ENCODE measurements around the gene FAM181A. TPM values are rescaled to one million over a fixed set of nuclear protein-coding genes. Genes with fewer than 3 reads are reported as not detected.

FAM181A gene
- polyA plus RNA-seq, 1 donor from 2014 or later, result 0.43 TPM

DNA sequence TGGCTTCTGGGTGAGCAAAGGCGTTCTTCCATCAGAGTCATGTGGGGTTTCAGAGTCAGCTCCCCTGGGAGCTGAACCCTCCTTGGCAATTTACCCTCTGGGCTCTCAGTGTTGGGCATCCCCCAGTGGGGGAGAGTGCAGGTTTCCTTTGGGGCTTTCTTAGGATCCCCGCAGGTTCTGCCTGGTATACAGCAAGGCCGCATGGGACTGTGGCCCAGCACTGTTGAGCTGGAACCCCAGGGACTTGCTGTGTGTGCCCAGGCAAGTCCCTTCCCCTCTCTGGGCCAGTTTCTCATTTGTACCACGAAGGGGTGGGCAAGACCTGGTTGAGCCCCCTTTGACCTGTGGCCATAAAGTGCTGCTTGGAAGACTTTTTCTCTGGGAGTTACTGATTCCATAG, 5.5 kb downstream of the FAM181A start:
- H2AFZ ChIP-seq (ENCODE audit: low read depth, low read length), result no peak overlapping the region
- H3K9me2 ChIP-seq (ENCODE audit: insufficient read depth, low read length), result no peaks in the 10 kb centered on the region
- no peak overlapping the region for H3K9ac ChIP-seq (ENCODE audit: low read length)
- no peaks in the 10 kb centered on the region for H4K20me1 ChIP-seq (ENCODE audit: insufficient read depth)
- H3K9me3 ChIP-seq (ENCODE audit: low read length), result no peaks in the 10 kb centered on the region
- no peaks in the 10 kb centered on the region for H3K27me3 ChIP-seq (ENCODE audit: insufficient read depth, low read depth, low read length)
- H3F3A ChIP-seq (ENCODE audit: insufficient read depth, low read length, poor library complexity, severe bottlenecking), result no peaks in the 10 kb centered on the region
- no peaks in the 10 kb centered on the region for H3K36me3 ChIP-seq (ENCODE audit: insufficient read depth, low read length)
- H3K27ac ChIP-seq (ENCODE audit: low read length), result no peak overlapping the region
- no peak overlapping the region for H3K4me3 ChIP-seq (ENCODE audit: low read length)
- no peak overlapping the region for H3K4me2 ChIP-seq (ENCODE audit: low read length)
- TF ChIP-seq POLR2AphosphoS5 (IDR thresholded peaks at IDR 0.05) (no peak), MXI1 (conservative IDR thresholded peaks at IDR 0.05; ENCODE audit: poor library complexity, severe bottlenecking) (no peak), TAF1 (IDR thresholded peaks at IDR 0.05; ENCODE audit: low read depth) (no peak), SMC3 (conservative IDR thresholded peaks at IDR 0.05; ENCODE audit: poor library complexity) (no peak), EZH2 (IDR thresholded peaks at IDR 0.05; ENCODE audit: borderline replicate concordance, insufficient read depth, low read length, poor library complexity, severe bottlenecking) (no peak), EP300 (conservative IDR thresholded peaks at IDR 0.05; ENCODE audit: poor library complexity, severe bottlenecking) (no peak), RAD21 (conservative IDR thresholded peaks at IDR 0.05) (no peak)
- TF ChIP-seq, protein P1, sequence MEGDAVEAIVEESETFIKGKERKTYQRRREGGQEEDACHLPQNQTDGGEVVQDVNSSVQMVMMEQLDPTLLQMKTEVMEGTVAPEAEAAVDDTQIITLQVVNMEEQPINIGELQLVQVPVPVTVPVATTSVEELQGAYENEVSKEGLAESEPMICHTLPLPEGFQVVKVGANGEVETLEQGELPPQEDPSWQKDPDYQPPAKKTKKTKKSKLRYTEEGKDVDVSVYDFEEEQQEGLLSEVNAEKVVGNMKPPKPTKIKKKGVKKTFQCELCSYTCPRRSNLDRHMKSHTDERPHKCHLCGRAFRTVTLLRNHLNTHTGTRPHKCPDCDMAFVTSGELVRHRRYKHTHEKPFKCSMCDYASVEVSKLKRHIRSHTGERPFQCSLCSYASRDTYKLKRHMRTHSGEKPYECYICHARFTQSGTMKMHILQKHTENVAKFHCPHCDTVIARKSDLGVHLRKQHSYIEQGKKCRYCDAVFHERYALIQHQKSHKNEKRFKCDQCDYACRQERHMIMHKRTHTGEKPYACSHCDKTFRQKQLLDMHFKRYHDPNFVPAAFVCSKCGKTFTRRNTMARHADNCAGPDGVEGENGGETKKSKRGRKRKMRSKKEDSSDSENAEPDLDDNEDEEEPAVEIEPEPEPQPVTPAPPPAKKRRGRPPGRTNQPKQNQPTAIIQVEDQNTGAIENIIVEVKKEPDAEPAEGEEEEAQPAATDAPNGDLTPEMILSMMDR (IDR thresholded peaks at IDR 0.05; ENCODE audit: poor library complexity, severe bottlenecking), result no peak
- TF ChIP-seq, protein P2, sequence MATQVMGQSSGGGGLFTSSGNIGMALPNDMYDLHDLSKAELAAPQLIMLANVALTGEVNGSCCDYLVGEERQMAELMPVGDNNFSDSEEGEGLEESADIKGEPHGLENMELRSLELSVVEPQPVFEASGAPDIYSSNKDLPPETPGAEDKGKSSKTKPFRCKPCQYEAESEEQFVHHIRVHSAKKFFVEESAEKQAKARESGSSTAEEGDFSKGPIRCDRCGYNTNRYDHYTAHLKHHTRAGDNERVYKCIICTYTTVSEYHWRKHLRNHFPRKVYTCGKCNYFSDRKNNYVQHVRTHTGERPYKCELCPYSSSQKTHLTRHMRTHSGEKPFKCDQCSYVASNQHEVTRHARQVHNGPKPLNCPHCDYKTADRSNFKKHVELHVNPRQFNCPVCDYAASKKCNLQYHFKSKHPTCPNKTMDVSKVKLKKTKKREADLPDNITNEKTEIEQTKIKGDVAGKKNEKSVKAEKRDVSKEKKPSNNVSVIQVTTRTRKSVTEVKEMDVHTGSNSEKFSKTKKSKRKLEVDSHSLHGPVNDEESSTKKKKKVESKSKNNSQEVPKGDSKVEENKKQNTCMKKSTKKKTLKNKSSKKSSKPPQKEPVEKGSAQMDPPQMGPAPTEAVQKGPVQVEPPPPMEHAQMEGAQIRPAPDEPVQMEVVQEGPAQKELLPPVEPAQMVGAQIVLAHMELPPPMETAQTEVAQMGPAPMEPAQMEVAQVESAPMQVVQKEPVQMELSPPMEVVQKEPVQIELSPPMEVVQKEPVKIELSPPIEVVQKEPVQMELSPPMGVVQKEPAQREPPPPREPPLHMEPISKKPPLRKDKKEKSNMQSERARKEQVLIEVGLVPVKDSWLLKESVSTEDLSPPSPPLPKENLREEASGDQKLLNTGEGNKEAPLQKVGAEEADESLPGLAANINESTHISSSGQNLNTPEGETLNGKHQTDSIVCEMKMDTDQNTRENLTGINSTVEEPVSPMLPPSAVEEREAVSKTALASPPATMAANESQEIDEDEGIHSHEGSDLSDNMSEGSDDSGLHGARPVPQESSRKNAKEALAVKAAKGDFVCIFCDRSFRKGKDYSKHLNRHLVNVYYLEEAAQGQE (IDR thresholded peaks at IDR 0.05; ENCODE audit: borderline replicate concordance), result no peak
- no peaks in the 10 kb centered on the region for H3K79me2 ChIP-seq (replicated peaks; ENCODE audit: insufficient read depth, low read length)

DNA sequence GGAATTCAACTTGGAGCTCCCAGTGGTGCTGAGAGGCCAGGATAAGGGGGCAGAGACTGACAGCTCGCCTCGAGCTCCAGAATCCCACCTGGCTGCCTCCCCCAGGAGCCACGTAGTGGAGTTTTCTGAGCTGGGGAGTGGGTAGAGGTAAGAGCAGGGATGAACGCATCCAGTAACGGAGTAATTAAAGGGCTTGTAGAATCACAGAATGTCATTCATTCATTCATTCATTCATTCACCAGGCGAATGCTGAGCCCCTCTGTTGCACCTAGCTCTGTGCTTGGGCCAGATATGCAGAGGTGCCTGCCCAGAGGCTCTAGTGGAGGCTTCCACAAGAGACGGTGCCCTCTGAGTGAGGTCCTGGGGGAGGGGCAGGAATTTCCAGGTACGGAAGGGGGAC, 8.1 kb downstream of the FAM181A start:
- H3K36me3 ChIP-seq (ENCODE audit: insufficient read depth, low read length), result no peaks in the 10 kb centered on the region
- H3K27me3 ChIP-seq (ENCODE audit: insufficient read depth, low read depth, low read length), result peaks cover 18% of the 10 kb centered on the region
- no peaks in the 10 kb centered on the region for H3K9me2 ChIP-seq (ENCODE audit: insufficient read depth, low read length)
- H3K79me2 ChIP-seq (replicated peaks; ENCODE audit: insufficient read depth, low read length), result no peaks in the 10 kb centered on the region
- H3K27ac ChIP-seq (ENCODE audit: low read length), result no peak overlapping the region
- H3K4me3 ChIP-seq (ENCODE audit: low read length), result no peak overlapping the region
- no peak overlapping the region for H3K4me2 ChIP-seq (ENCODE audit: low read length)
- no peaks in the 10 kb centered on the region for H4K20me1 ChIP-seq (ENCODE audit: insufficient read depth)
- H3F3A ChIP-seq (ENCODE audit: insufficient read depth, low read length, poor library complexity, severe bottlenecking), result no peaks in the 10 kb centered on the region
- H3K9ac ChIP-seq (ENCODE audit: low read length), result no peak overlapping the region
- no peak overlapping the region for H2AFZ ChIP-seq (ENCODE audit: low read depth, low read length)
- TF ChIP-seq TAF1 (IDR thresholded peaks at IDR 0.05; ENCODE audit: low read depth) (no peak), EZH2 (IDR thresholded peaks at IDR 0.05; ENCODE audit: borderline replicate concordance, insufficient read depth, low read length, poor library complexity, severe bottlenecking) (no peak), RAD21 (conservative IDR thresholded peaks at IDR 0.05) (no peak), EP300 (conservative IDR thresholded peaks at IDR 0.05; ENCODE audit: poor library complexity, severe bottlenecking) (no peak), MXI1 (conservative IDR thresholded peaks at IDR 0.05; ENCODE audit: poor library complexity, severe bottlenecking) (no peak), POLR2AphosphoS5 (IDR thresholded peaks at IDR 0.05) (no peak)
- TF ChIP-seq, protein P1 (IDR thresholded peaks at IDR 0.05; ENCODE audit: poor library complexity, severe bottlenecking), result no peak
- no peaks in the 10 kb centered on the region for H3K9me3 ChIP-seq (ENCODE audit: low read length)
